Thyroid gland (tissue), 4 donors: Measurements from ENCODE around the gene BCAT1.

Experiments used
- POLR2A ChIP-seq, 2 donors: fragments of 450-650 bp; IDR thresholded peaks; one replicate each; pipeline ENCODE4 v1.6.1; 2017; ENCODE audit warnings: antibody characterized with exemption in 2 of 2, mild to moderate bottlenecking in 2 of 2, moderate library complexity in 1 of 2
- TF ChIP-seq, protein P1 (sequence below), 6 experiments: fragments of 200-600 bp in 3 of 6; fragments of 450-650 bp in 3 of 6; sonication (generic) in 3 of 6; IDR thresholded peaks; one replicate each; pipeline ENCODE4 v1.5.1; 2016 to 2019; ENCODE audit warnings: antibody characterized with exemption in 6 of 6, mild to moderate bottlenecking in 2 of 6, inconsistent platforms in 1 of 6, moderate library complexity in 1 of 6

DNA sequence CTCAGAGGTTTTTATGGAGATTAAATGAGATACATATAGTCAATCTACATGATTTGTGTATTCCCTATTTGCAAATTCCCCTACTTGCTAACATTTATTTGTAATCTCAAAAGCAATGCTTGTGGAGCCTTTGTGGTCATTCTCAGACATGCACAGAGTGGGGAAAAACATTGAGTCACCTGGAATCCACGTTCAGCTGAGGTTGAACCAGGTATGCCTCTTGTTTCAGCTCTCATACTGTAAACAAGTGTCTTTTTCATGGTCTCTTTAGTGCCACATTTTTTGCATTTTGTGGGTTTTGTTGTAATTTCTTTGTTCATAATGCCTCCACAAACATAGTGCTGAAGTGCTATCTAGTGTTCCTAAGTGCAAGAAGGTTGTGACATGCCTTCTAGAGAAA is 181.9 kb downstream of the BCAT1 start:
- TF ChIP-seq, protein P1, sequence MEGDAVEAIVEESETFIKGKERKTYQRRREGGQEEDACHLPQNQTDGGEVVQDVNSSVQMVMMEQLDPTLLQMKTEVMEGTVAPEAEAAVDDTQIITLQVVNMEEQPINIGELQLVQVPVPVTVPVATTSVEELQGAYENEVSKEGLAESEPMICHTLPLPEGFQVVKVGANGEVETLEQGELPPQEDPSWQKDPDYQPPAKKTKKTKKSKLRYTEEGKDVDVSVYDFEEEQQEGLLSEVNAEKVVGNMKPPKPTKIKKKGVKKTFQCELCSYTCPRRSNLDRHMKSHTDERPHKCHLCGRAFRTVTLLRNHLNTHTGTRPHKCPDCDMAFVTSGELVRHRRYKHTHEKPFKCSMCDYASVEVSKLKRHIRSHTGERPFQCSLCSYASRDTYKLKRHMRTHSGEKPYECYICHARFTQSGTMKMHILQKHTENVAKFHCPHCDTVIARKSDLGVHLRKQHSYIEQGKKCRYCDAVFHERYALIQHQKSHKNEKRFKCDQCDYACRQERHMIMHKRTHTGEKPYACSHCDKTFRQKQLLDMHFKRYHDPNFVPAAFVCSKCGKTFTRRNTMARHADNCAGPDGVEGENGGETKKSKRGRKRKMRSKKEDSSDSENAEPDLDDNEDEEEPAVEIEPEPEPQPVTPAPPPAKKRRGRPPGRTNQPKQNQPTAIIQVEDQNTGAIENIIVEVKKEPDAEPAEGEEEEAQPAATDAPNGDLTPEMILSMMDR (IDR thresholded peaks at IDR 0.05) = no peak
- no peak for TF ChIP-seq POLR2A (IDR thresholded peaks at IDR 0.05)
